HepG2 (cell line): ENCODE measurements around the gene DMAC2L. TPM values are rescaled to one million over a fixed set of nuclear protein-coding genes. Genes with fewer than 3 reads are reported as not detected.

Experiments
- AGO2 ChIP-seq: fragments of 200-400 bp; formaldehyde crosslinking; optimal IDR thresholded peaks from 2 replicates; pipeline ENCODE3; 2017; ENCODE audit warnings: mild to moderate bottlenecking, low read depth, low read length, moderate library complexity
- ATAD3A ChIP-seq: sonication (generic); formaldehyde crosslinking; IDR thresholded peaks from 2 replicates; pipeline ENCODE4 v1.4.0; 2020; ENCODE audit warnings: missing genetic modification reagents
- KAT8 ChIP-seq: IDR thresholded peaks from 2 replicates; pipeline ENCODE4 v1.6.1; 2016; ENCODE audit warnings: missing genetic modification reagents, missing compliant biosample characterization
- NR2F2 ChIP-seq: IDR thresholded peaks from 2 replicates; pipeline ENCODE4 v1.6.1; 2012; ENCODE audit warnings: low read depth, inconsistent platforms, borderline replicate concordance
- ZNF160 ChIP-seq: sonication (generic); formaldehyde crosslinking; IDR thresholded peaks from 2 replicates; pipeline ENCODE4 v1.8.0; 2022; ENCODE audit warnings: mild to moderate bottlenecking, inconsistent platforms, missing genetic modification reagents
- ZNF34 ChIP-seq: sonication (generic); formaldehyde crosslinking; IDR thresholded peaks from 2 replicates; pipeline ENCODE4 v1.4.0; 2020; ENCODE audit warnings: mild to moderate bottlenecking, missing genetic modification reagents, borderline replicate concordance
- ZNF605 ChIP-seq: sonication (generic); formaldehyde crosslinking; IDR thresholded peaks from 2 replicates; pipeline ENCODE4 v1.8.0; 2022; ENCODE audit warnings: mild to moderate bottlenecking, missing genetic modification reagents
- ZNF780A ChIP-seq: sonication (generic); formaldehyde crosslinking; IDR thresholded peaks from 2 replicates; pipeline ENCODE4 v1.8.0; 2022; ENCODE audit warnings: mild to moderate bottlenecking, missing genetic modification reagents, moderate library complexity
- ZNF790 ChIP-seq: sonication (generic); formaldehyde crosslinking; IDR thresholded peaks from 2 replicates; pipeline ENCODE4 v1.8.0; 2022; ENCODE audit warnings: missing genetic modification reagents, mild to moderate bottlenecking, borderline replicate concordance
- ZNF878 ChIP-seq: sonication (generic); formaldehyde crosslinking; IDR thresholded peaks from 2 replicates; pipeline ENCODE4 v1.8.1; 2023; ENCODE audit warnings: mild to moderate bottlenecking, missing genetic modification reagents, moderate library complexity
- polyA plus RNA-seq, 8 experiments: library from polyadenylated mRNA; depleted of rRNA in 3 of 8; stranded (reverse) in 7 of 8; unstranded in 1 of 8; fragments of >200 nt; fragmentation: Illumina TruSeq in 4 of 8; extraction: Trizol in 4 of 8; gene quantifications; 2 replicates each; pipeline versions ENCODE4 v1.2.1 to v1.2.3, GENCODE V29; 2011 to 2016; ENCODE audit warnings: low read depth in 4 of 8, missing spikeins in 1 of 8, mixed read lengths in 1 of 8; ENCODE audit not compliant: insufficient read depth in 1 of 8
- total RNA-seq, 5 experiments: library from RNA; depleted of rRNA; stranded (reverse); fragments of >200 nt; fragmentation: Illumina TruSeq; extraction: Trizol; gene quantifications; 2 replicates each; pipeline ENCODE4 v1.2.3, GENCODE V29; 2016; ENCODE audit warnings: low read depth in 1 of 5
- TF ChIP-seq, protein P1 (sequence below): sonication (generic); formaldehyde crosslinking; IDR thresholded peaks from 2 replicates; pipeline ENCODE4 v1.4.0; 2020; ENCODE audit warnings: missing genetic modification reagents
- TF ChIP-seq, protein P2 (sequence below): sonication (generic); formaldehyde crosslinking; IDR thresholded peaks from 2 replicates; pipeline ENCODE4 v1.5.0; 2020; ENCODE audit warnings: mild to moderate bottlenecking, missing genetic modification reagents, borderline replicate concordance
- TF ChIP-seq, protein P3 (sequence below): sonication (generic); formaldehyde crosslinking; IDR thresholded peaks from 2 replicates; pipeline ENCODE4 v1.5.1; 2020; ENCODE audit warnings: missing genetic modification reagents, mild to moderate bottlenecking, borderline replicate concordance
- TF ChIP-seq, protein P4 (sequence below): sonication (generic); formaldehyde crosslinking; IDR thresholded peaks from 2 replicates; pipeline ENCODE4 v1.5.1; 2020; ENCODE audit warnings: missing genetic modification reagents, mild to moderate bottlenecking, borderline replicate concordance
- TF ChIP-seq, protein P5 (sequence below): sonication (generic); formaldehyde crosslinking; IDR thresholded peaks from 2 replicates; pipeline ENCODE4 v1.5.0; 2020; ENCODE audit warnings: missing genetic modification reagents
- TF ChIP-seq, protein P6 (sequence below): sonication (generic); formaldehyde crosslinking; IDR thresholded peaks from 2 replicates; pipeline ENCODE4 v1.4.0; 2020; ENCODE audit warnings: missing genetic modification reagents

Gene DMAC2L
- total and polyA plus RNA-seq, 2 of the 13 experiments (the other 11 are each of a cell fraction or from before 2014, with no cell fraction given) = 19.4 to 23.2 TPM

DNA sequence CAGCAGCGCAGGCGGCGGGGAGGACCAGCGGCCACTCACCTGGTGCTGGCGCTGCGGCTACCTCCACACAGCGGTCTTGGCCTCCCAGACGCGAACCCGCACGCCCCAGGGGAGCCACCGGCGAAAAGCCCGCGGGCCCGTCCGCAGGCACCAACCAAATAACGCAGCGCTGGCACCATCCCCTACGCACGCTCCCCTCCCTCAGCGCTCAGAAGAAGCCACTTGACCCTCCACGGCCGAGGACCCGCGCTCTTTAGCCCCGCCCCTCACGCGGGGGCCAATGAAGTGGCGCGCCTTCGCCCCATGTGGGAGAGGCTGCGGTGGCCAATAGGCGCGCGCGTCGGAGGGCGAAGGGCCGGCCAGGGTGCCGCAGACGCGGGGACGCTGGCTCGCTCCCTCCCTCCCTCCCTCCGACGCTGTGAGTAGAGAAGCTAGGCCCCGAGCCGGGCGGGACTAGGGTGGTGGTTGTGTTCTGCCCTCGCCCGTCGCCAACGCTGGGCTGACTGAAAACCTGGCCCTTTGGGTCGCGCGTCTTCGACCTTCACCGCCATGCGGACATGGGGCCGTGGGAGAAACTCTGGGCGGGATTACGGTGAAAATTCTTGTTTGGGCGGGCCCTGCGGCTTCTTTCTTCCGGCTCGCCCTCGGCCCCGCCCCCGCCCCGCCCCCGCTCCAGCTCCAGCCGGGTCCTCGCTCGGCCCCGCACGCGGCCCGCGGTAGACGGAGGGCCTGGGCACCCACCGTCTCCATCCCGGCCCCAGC lies at the start of gene DMAC2L, which contains the start of gene L2HGDH (continued):
- TF ChIP-seq, protein P1, sequence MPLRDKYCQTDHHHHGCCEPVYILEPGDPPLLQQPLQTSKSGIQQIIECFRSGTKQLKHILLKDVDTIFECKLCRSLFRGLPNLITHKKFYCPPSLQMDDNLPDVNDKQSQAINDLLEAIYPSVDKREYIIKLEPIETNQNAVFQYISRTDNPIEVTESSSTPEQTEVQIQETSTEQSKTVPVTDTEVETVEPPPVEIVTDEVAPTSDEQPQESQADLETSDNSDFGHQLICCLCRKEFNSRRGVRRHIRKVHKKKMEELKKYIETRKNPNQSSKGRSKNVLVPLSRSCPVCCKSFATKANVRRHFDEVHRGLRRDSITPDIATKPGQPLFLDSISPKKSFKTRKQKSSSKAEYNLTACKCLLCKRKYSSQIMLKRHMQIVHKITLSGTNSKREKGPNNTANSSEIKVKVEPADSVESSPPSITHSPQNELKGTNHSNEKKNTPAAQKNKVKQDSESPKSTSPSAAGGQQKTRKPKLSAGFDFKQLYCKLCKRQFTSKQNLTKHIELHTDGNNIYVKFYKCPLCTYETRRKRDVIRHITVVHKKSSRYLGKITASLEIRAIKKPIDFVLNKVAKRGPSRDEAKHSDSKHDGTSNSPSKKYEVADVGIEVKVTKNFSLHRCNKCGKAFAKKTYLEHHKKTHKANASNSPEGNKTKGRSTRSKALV (CRISPR knock-in tag) = no peak
- peak; percentile 88; the same call in 1 of the 2 replicates for TF ChIP-seq ZNF790 (CRISPR knock-in tag)
- TF ChIP-seq, protein P2, sequence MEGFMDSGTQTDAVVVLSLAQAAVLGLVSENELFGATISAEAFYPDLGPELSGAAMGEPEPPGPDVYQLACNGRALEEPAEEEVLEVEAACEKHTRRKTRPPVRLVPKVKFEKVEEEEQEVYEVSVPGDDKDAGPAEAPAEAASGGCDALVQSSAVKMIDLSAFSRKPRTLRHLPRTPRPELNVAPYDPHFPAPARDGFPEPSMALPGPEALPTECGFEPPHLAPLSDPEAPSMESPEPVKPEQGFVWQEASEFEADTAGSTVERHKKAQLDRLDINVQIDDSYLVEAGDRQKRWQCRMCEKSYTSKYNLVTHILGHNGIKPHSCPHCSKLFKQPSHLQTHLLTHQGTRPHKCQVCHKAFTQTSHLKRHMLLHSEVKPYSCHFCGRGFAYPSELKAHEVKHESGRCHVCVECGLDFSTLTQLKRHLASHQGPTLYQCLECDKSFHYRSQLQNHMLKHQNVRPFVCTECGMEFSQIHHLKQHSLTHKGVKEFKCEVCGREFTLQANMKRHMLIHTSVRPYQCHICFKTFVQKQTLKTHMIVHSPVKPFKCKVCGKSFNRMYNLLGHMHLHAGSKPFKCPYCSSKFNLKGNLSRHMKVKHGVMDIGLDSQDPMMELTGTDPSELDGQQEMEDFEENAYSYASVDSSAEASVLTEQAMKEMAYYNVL (CRISPR knock-in tag) = peak; percentile 73; the same call in 1 of the 2 replicates
- TF ChIP-seq ZNF160 (CRISPR knock-in tag) = peak; percentile 72; the same call in 1 of the 2 replicates
- 0 out of 2 replicates have a peak, but pooled peaks have one; percentile 81 for TF ChIP-seq ZNF34 (CRISPR knock-in tag)
- TF ChIP-seq NR2F2 = no peak
- TF ChIP-seq KAT8 = peak; percentile 89
- 0 out of 2 replicates have a peak, but pooled peaks have one; percentile 4 for TF ChIP-seq ZNF878 (CRISPR knock-in tag)
- peak; percentile 71 for TF ChIP-seq AGO2
- TF ChIP-seq ZNF780A (CRISPR knock-in tag) = no peak
- TF ChIP-seq ATAD3A = no peak
- TF ChIP-seq, protein P3, sequence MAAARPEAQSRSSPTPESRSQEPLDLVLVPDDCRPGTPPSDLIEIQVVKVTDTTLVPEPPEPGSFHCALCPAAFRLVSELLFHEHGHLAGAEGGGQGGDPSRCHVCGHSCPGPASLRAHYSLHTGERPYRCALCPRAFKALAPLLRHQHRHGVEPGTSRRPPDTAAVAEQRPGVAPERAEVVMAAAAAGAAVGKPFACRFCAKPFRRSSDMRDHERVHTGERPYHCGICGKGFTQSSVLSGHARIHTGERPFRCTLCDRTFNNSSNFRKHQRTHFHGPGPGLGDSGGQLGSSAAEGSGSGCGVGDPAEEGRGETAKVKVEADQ (CRISPR knock-in tag) = peak; percentile 83; the same call in 1 of the 2 replicates
- TF ChIP-seq, protein P4, sequence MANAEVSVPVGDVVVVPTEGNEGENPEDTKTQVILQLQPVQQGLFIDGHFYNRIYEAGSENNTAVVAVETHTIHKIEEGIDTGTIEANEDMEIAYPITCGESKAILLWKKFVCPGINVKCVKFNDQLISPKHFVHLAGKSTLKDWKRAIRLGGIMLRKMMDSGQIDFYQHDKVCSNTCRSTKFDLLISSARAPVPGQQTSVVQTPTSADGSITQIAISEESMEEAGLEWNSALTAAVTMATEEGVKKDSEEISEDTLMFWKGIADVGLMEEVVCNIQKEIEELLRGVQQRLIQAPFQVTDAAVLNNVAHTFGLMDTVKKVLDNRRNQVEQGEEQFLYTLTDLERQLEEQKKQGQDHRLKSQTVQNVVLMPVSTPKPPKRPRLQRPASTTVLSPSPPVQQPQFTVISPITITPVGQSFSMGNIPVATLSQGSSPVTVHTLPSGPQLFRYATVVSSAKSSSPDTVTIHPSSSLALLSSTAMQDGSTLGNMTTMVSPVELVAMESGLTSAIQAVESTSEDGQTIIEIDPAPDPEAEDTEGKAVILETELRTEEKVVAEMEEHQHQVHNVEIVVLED (CRISPR knock-in tag) = peak; percentile 95
- TF ChIP-seq, protein P5, sequence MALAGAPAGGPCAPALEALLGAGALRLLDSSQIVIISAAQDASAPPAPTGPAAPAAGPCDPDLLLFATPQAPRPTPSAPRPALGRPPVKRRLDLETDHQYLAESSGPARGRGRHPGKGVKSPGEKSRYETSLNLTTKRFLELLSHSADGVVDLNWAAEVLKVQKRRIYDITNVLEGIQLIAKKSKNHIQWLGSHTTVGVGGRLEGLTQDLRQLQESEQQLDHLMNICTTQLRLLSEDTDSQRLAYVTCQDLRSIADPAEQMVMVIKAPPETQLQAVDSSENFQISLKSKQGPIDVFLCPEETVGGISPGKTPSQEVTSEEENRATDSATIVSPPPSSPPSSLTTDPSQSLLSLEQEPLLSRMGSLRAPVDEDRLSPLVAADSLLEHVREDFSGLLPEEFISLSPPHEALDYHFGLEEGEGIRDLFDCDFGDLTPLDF = peak; percentile 60
- TF ChIP-seq ZNF605 = peak; percentile 96
- TF ChIP-seq, protein P6, sequence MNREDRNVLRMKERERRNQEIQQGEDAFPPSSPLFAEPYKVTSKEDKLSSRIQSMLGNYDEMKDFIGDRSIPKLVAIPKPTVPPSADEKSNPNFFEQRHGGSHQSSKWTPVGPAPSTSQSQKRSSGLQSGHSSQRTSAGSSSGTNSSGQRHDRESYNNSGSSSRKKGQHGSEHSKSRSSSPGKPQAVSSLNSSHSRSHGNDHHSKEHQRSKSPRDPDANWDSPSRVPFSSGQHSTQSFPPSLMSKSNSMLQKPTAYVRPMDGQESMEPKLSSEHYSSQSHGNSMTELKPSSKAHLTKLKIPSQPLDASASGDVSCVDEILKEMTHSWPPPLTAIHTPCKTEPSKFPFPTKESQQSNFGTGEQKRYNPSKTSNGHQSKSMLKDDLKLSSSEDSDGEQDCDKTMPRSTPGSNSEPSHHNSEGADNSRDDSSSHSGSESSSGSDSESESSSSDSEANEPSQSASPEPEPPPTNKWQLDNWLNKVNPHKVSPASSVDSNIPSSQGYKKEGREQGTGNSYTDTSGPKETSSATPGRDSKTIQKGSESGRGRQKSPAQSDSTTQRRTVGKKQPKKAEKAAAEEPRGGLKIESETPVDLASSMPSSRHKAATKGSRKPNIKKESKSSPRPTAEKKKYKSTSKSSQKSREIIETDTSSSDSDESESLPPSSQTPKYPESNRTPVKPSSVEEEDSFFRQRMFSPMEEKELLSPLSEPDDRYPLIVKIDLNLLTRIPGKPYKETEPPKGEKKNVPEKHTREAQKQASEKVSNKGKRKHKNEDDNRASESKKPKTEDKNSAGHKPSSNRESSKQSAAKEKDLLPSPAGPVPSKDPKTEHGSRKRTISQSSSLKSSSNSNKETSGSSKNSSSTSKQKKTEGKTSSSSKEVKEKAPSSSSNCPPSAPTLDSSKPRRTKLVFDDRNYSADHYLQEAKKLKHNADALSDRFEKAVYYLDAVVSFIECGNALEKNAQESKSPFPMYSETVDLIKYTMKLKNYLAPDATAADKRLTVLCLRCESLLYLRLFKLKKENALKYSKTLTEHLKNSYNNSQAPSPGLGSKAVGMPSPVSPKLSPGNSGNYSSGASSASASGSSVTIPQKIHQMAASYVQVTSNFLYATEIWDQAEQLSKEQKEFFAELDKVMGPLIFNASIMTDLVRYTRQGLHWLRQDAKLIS (CRISPR knock-in tag) = no peak
